ENCODE results near the gene TMTC2. TPM values are rescaled to one million over a fixed set of nuclear protein-coding genes. Genes with fewer than 3 reads are reported as not detected.

TMTC2 gene
- total RNA-seq, 4 donors from 2014 or later = 11.5 to 44.1 (median 16.0) TPM

DNA sequence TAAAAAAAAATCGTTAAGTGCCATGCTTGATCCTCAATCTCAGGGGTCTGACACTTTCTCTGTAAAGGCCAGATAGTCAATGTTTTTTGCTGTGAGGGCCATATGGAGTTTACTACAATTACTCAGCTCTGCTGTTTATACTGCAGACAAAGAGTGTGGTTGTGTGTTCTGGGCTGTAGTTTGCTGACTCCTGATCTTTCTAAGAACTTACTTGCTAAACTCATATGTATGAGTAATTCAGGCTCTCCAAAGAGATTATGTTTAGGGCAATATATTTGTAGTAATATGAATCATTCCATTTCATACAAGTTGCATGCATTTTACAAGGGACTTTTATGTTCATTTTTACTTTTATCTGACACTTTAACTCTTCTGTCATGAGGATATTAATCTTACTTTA lies 188.2 kb downstream of the TMTC2 start:
- Histone ChIP-seq H3K4me1 (no peaks in the 10 kb centered on the region), H3K36me3 (no peaks in the 10 kb centered on the region), H3K9me3 (no peaks in the 10 kb centered on the region), H3K4me3 (no peak overlapping the region), H3K27ac (no peak overlapping the region), H3K27me3 (no peaks in the 10 kb centered on the region)
- no peak for DNase-seq
- TF ChIP-seq, protein P1, sequence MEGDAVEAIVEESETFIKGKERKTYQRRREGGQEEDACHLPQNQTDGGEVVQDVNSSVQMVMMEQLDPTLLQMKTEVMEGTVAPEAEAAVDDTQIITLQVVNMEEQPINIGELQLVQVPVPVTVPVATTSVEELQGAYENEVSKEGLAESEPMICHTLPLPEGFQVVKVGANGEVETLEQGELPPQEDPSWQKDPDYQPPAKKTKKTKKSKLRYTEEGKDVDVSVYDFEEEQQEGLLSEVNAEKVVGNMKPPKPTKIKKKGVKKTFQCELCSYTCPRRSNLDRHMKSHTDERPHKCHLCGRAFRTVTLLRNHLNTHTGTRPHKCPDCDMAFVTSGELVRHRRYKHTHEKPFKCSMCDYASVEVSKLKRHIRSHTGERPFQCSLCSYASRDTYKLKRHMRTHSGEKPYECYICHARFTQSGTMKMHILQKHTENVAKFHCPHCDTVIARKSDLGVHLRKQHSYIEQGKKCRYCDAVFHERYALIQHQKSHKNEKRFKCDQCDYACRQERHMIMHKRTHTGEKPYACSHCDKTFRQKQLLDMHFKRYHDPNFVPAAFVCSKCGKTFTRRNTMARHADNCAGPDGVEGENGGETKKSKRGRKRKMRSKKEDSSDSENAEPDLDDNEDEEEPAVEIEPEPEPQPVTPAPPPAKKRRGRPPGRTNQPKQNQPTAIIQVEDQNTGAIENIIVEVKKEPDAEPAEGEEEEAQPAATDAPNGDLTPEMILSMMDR (IDR thresholded peaks at IDR 0.05) = no peak
- TF ChIP-seq POLR2A (IDR thresholded peaks at IDR 0.05) = no peak
- intact Hi-C loops (cut with DNase I; ENCODE audit: low total_unique reads) = no loop called here

- DNase-seq = no peak
- TF ChIP-seq POLR2A (IDR thresholded peaks at IDR 0.05) = no peak
- TF ChIP-seq, protein P1 (IDR thresholded peaks at IDR 0.05) = no peak
- Histone ChIP-seq H3K4me1 (peaks cover 0 to 3% of the 10 kb centered on the region in 2 donors), H3K9me3 (no peaks in the 10 kb centered on the region), H3K36me3 (no peaks in the 10 kb centered on the region), H3K4me3 (no peak overlapping the region), H3K27ac (no peak overlapping the region), H3K27me3 (no peaks in the 10 kb centered on the region)
- intact Hi-C loops (cut with DNase I; ENCODE audit: low total_unique reads) = no loop called here
Measured at GRCh38 chr12:82876075-82876474, 189.4 kb downstream of the TMTC2 start.

DNA sequence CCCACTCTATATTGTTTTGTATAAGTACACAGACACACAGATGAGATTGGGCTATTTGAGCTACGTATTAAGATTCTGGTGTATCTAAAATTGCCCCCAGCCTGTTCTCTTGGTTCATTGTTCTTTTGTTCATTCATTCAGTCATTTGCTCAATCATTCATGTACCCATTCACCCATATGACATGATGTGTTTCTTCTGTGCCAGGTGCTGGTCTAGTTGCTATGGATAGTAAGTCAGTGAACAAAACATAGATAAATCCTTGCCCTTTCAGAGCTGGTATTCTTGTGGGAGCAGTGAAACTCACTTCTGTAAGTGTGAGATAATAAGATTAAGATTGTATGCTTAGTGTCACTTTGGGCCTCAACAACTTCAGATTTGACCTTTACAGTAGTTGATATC lies 191.3 kb downstream of the TMTC2 start:
- Histone ChIP-seq H3K9me3 (no peaks in the 10 kb centered on the region), H3K27ac (no peak overlapping the region), H3K4me3 (no peak overlapping the region), H3K4me1 (peaks cover 0 to 3% of the 10 kb centered on the region in 2 donors), H3K27me3 (no peaks in the 10 kb centered on the region), H3K36me3 (no peaks in the 10 kb centered on the region)
- no peak for DNase-seq
- intact Hi-C loops (cut with DNase I; ENCODE audit: low total_unique reads) = no loop called here
- TF ChIP-seq, protein P1 (IDR thresholded peaks at IDR 0.05) = no peak
- TF ChIP-seq POLR2A (IDR thresholded peaks at IDR 0.05) = no peak

GRCh38 chr12:82880442-82880901 lies 193.8 kb downstream of the TMTC2 start:
- H3K27ac ChIP-seq = no peak overlapping the region
- no peaks in the 10 kb centered on the region for H3K9me3 ChIP-seq
- peaks cover 0 to 3% of the 10 kb centered on the region in 2 donors for H3K4me1 ChIP-seq
- DNase-seq = no peak
- H3K36me3 ChIP-seq = no peaks in the 10 kb centered on the region
- no peaks in the 10 kb centered on the region for H3K27me3 ChIP-seq
- no peak overlapping the region for H3K4me3 ChIP-seq
- TF ChIP-seq POLR2A (IDR thresholded peaks at IDR 0.05) = no peak
- TF ChIP-seq, protein P1 (IDR thresholded peaks at IDR 0.05) = no peak
- intact Hi-C loops (cut with DNase I; ENCODE audit: low total_unique reads) = no loop called here

GRCh38 chr12:82883394-82884355 lies 197.0 kb downstream of the TMTC2 start:
- Histone ChIP-seq H3K36me3 (no peaks in the 10 kb centered on the region), H3K4me3 (no peak overlapping the region), H3K27ac (no peak overlapping the region), H3K27me3 (no peaks in the 10 kb centered on the region), H3K4me1 (peaks cover 0 to 3% of the 10 kb centered on the region in 2 donors), H3K9me3 (no peaks in the 10 kb centered on the region)
- TF ChIP-seq, protein P1 (IDR thresholded peaks at IDR 0.05) = no peak
- TF ChIP-seq POLR2A (IDR thresholded peaks at IDR 0.05) = no peak
- no peak for DNase-seq
- intact Hi-C loops (cut with DNase I; ENCODE audit: low total_unique reads) = no loop called here
